Muscle of leg (tissue), 11 donors: ENCODE results near the gene EHMT1. TPM values are rescaled to one million over a fixed set of nuclear protein-coding genes. Genes with fewer than 3 reads are reported as not detected.
"Not testable (repeated sequence)": the region's sequence is repeated elsewhere in the genome, so short reads cannot be mapped to it uniquely, and the experiment has no call there.

Source experiments
- DNase-seq: peaks from one replicate; pipeline ENCODE4 v3.0.0; 2013
- H3K27ac ChIP-seq: one replicate; pipeline ENCODE4 v1.5.1; 2013; ENCODE audit warnings: mild to moderate bottlenecking, low read length, control low read depth
- H3K27me3 ChIP-seq: one replicate; pipeline ENCODE4 v1.6.1; 2013; ENCODE audit warnings: low read length; ENCODE audit not compliant: control insufficient read depth, insufficient read depth
- H3K36me3 ChIP-seq: one replicate; pipeline ENCODE4 v1.6.1; 2013; ENCODE audit warnings: low read length; ENCODE audit not compliant: control insufficient read depth, insufficient read depth
- H3K4me1 ChIP-seq: one replicate; pipeline ENCODE4 v1.6.1; 2013; ENCODE audit warnings: low read length; ENCODE audit not compliant: control insufficient read depth, insufficient read depth
- H3K4me3 ChIP-seq: one replicate; pipeline ENCODE4 v1.5.1; 2013; ENCODE audit warnings: low read length, control low read depth
- H3K9me3 ChIP-seq: replicated peaks from 2 replicates; pipeline ENCODE4 v1.6.1; 2013; ENCODE audit warnings: low read depth, low read length; ENCODE audit not compliant: control insufficient read depth
- WGBS: methylation state at CpG from one replicate; pipeline ENCODE4 v1.1.5; 2013; ENCODE audit warnings: missing lambda C conversion rate; ENCODE audit not compliant: insufficient coverage; 5-methylcytosine and 5-hydroxymethylcytosine counted together
- polyA plus RNA-seq, 8 donors: library from polyadenylated mRNA; unstranded; fragments of 120-200 nt; gene quantifications; one replicate each; pipeline versions ENCODE4 v1.2.1 to v1.2.3, GENCODE V29; 2013; ENCODE audit warnings: inconsistent platforms in 1 of 8, low replicate concordance in 1 of 8; ENCODE audit not compliant: insufficient read length in 8 of 8, insufficient read depth in 1 of 8
- total RNA-seq: library from RNA; stranded (reverse); fragments of 120-200 nt; gene quantifications from one replicate; pipeline ENCODE4 v1.2.4, GENCODE V29; 2013

EHMT1 gene
- total and polyA plus RNA-seq, 9 donors, result 29.9 to 59.7 (median 47.7) TPM

- H3K27ac ChIP-seq, result no peak overlapping the region
- DNase-seq, result no peak
- H3K4me3 ChIP-seq, result no peak overlapping the region
- peaks cover 27% of the 10 kb centered on the region for H3K9me3 ChIP-seq
- no peaks in the 10 kb centered on the region for H3K27me3 ChIP-seq
- WGBS, result 93% methylated on average over 4 of the region's 6 CpGs
- no peaks in the 10 kb centered on the region for H3K4me1 ChIP-seq
- peaks cover 42% of the 10 kb centered on the region for H3K36me3 ChIP-seq
Observed at GRCh38 chr9:137733429-137733828, 114.6 kb downstream of the EHMT1 start.

- H3K4me3 ChIP-seq, result no peak overlapping the region
- DNase-seq, result no peak
- H3K9me3 ChIP-seq, result peaks cover 27% of the 10 kb centered on the region
- H3K4me1 ChIP-seq, result peaks cover under 1% of the 10 kb centered on the region
- peaks cover 36% of the 10 kb centered on the region for H3K36me3 ChIP-seq
- H3K27ac ChIP-seq, result no peak overlapping the region
- no peaks in the 10 kb centered on the region for H3K27me3 ChIP-seq
- 96% methylated on average over 2 of the region's 2 CpGs for WGBS
Observed at GRCh38 chr9:137734181-137734580, 115.4 kb downstream of the EHMT1 start.

- not testable (repeated sequence) for H3K27me3 ChIP-seq, H3K36me3 ChIP-seq, H3K4me3 ChIP-seq, DNase-seq, H3K27ac ChIP-seq
- Histone ChIP-seq H3K9me3 (peaks cover 19% of the 10 kb centered on the region), H3K4me1 (peaks cover 13% of the 10 kb centered on the region)
- WGBS, result 92% methylated on average over 4 of the region's 14 CpGs
Observed at GRCh38 chr9:137738182-137738696, 119.4 kb downstream of the EHMT1 start.

DNA sequence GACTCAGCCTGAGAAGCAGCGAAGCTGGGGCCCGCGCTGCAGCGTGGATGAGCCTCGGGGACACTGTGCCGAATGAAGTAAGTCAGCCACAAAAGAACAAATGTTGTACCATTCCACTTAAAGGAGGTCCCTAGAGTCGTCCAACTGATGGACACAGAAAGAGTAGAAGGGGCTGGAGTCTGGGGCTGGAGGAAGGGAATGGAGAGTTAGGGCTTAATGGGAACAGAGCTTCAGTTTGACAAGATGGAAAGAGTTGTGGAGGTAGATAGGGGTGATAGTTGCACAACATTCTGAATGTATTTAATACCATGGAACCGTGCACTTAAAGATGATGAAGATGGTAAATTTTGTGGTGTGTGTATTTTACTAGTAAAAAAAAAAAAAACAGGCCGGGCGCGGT, 119.9 kb downstream of the EHMT1 start:
- H3K4me1 ChIP-seq, result peaks cover 13% of the 10 kb centered on the region
- no peak overlapping the region for H3K27ac ChIP-seq
- WGBS, result 86% methylated on average over 1 of the region's 11 CpGs
- peaks cover 14% of the 10 kb centered on the region for H3K9me3 ChIP-seq
- H3K27me3 ChIP-seq, result no peaks in the 10 kb centered on the region
- H3K36me3 ChIP-seq, result peaks cover 10% of the 10 kb centered on the region
- no peak overlapping the region for H3K4me3 ChIP-seq
- DNase-seq, result no peak

GRCh38 chr9:137739371-137740309, 120.8 kb downstream of the EHMT1 start:
- Histone ChIP-seq H3K36me3 (peaks cover 16% of the 10 kb centered on the region), H3K27me3 (no peaks in the 10 kb centered on the region), H3K9me3 (peaks cover 5% of the 10 kb centered on the region), H3K27ac (no peak overlapping the region), H3K4me1 (peaks cover 13% of the 10 kb centered on the region), H3K4me3 (no peak overlapping the region)
- no peak for DNase-seq
- 59% methylated on average over 9 of the region's 12 CpGs for WGBS

DNA sequence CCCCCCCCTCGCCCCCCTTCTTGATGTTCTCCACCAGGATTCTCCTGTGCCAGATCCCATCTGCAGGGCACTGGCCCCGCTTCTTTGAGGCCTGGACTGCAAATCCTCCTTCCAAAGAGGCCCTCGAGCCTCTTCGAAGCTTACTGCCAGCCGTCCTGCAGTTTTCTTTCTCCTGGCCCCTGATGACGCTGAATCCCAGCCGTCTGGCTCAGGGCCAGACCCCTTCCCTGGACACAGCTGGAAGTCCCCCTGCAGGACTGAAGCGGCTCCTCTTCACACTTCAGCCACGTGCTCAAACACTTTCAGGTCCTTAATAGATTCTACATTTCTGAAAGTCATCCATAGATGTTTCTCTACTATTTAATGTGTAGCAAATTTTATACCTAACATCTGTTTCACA, 121.5 kb downstream of the EHMT1 start:
- no peak overlapping the region for H3K27ac ChIP-seq
- no peaks in the 10 kb centered on the region for H3K9me3 ChIP-seq
- peak; percentile 84 for DNase-seq
- H3K27me3 ChIP-seq, result no peaks in the 10 kb centered on the region
- 10% methylated on average over 8 of the region's 9 CpGs for WGBS
- peaks cover 20% of the 10 kb centered on the region for H3K36me3 ChIP-seq
- peaks cover 13% of the 10 kb centered on the region for H3K4me1 ChIP-seq
- H3K4me3 ChIP-seq, result no peak overlapping the region

DNA sequence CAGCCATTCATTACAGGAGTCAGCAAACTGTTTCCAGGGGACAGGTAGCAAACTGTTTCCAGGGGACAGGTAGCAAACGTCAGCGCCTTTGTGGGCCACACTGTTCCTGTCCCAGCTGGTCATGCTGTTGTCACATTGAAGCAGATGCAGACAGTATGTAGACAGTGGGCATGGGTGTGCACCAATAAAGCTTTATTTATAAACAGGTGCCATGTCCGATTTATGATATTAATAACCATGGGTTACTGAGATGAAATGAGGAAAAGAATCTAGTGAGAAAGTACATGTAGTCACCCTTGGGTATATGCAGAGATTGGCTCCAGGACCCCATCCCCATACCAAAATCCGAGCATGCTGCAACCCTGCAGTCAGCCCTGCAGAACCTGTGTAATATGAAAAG, 122.5 kb downstream of the EHMT1 start:
- Histone ChIP-seq H3K9me3 (no peaks in the 10 kb centered on the region), H3K4me3 (no peak overlapping the region), H3K36me3 (peaks cover 29% of the 10 kb centered on the region), H3K27ac (no peak overlapping the region), H3K27me3 (no peaks in the 10 kb centered on the region), H3K4me1 (peaks cover 22% of the 10 kb centered on the region)
- 90% methylated on average over 2 of the region's 4 CpGs for WGBS
- DNase-seq, result no peak

- Histone ChIP-seq H3K27me3 (no peaks in the 10 kb centered on the region), H3K27ac (no peak overlapping the region), H3K4me3 (no peak overlapping the region), H3K36me3 (peaks cover 34% of the 10 kb centered on the region), H3K4me1 (peaks cover 22% of the 10 kb centered on the region), H3K9me3 (no peaks in the 10 kb centered on the region)
- DNase-seq, result no peak
- whole genome bisulfite sequencing, result 62% methylated on average over 7 of the region's 7 CpGs
Observed at GRCh38 chr9:137742698-137743097, 123.9 kb downstream of the EHMT1 start.

- DNase-seq, result no peak
- Histone ChIP-seq H3K4me1 (peaks cover 29% of the 10 kb centered on the region), H3K27me3 (no peaks in the 10 kb centered on the region), H3K9me3 (no peaks in the 10 kb centered on the region), H3K4me3 (no peak overlapping the region), H3K27ac (no peak overlapping the region), H3K36me3 (peaks cover 37% of the 10 kb centered on the region)
- WGBS, result 90% methylated on average over 14 of the region's 19 CpGs
Observed at GRCh38 chr9:137743695-137744094, 124.9 kb downstream of the EHMT1 start.

DNA sequence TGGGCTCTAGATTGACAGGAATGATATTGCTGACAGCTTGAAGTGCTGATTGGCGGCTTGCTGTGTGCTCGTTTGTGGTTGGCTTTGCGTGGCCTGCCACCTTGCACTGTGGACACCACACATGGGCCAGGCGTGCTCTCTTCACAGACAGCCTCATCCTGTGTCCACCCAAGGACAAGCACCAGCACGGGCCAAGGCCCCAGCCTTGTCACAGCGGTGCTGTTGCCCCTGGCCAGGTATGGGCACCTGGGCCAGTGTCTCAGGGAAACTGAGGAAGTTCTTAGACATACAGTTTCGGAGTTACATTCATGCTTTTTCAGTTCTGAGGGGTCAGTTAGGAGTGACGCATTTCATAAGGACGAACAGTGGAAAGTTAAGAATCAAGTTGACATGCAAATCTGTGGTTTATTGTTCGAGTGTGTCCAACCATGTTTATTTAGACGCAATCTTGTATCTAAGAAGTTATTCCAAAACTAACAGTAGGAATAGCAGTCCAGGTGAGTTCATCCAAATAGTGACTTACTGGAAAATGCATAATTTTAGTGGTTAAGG, 125.9 kb downstream of the EHMT1 start:
- H3K27me3 ChIP-seq, result no peaks in the 10 kb centered on the region
- WGBS, result 97% methylated on average over 9 of the region's 11 CpGs
- no peaks in the 10 kb centered on the region for H3K9me3 ChIP-seq
- peaks cover 37% of the 10 kb centered on the region for H3K36me3 ChIP-seq
- H3K27ac ChIP-seq, result no peak overlapping the region
- H3K4me1 ChIP-seq, result peaks cover 28% of the 10 kb centered on the region
- no peak for DNase-seq
- no peak overlapping the region for H3K4me3 ChIP-seq
